NCI-H774 (cell line): ENCODE results near the gene VPS8.

Experiments
- DNase-seq: peaks from one replicate; lab custom pipeline; 2025; lab: John Stamatoyannopoulos, UW

Gene VPS8

GRCh38 chr3:184811999-184812661 is at the start of gene VPS8:
VPS8 (plus strand) TSS chr3:184812166; CDS start chr3:184824633, 12,467 bp downstream.
- DNase-seq, result peak; percentile 99

- DNase-seq, result no peak
Observed at GRCh38 chr3:184764191-184764590, 47.8 kb upstream of the VPS8 start.

DNA sequence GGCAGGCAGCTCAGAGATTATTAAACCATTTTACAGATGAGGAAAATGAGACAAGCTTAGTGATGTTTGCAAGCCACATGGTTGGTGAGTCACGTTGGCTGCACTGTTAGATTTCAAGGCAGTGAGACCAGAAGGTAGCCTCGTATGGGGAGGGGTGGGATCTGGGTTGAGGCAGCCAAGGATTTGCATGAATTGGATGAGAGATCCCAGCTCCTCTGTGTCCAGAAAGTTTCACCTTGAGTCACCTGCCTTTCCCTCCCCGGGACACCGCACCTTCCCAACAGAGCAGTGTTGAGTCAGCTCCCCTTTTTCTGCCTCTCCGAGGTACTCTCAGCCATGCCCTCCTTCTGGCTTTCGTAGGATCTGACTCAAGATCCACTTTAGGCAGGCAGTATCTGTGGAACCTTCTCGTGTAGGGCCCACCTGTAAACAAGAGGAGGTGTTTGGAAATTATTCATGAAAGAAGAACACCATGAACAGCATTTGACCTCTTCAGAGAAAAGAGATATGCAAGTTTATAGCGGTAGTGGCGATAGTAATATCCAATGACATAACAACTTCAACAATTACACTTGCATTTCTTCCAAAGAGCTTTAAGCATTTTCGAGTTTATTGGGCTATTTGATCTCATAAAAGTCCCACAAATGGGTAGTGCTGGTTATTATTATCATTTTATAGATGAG is 46.8 kb upstream of the VPS8 start:
- no peak for DNase-seq

GRCh38 chr3:184765730-184766074 is 46.3 kb upstream of the VPS8 start:
- no peak for DNase-seq

GRCh38 chr3:184766555-184767261 is 45.3 kb upstream of the VPS8 start:
- no peak for DNase-seq

DNA sequence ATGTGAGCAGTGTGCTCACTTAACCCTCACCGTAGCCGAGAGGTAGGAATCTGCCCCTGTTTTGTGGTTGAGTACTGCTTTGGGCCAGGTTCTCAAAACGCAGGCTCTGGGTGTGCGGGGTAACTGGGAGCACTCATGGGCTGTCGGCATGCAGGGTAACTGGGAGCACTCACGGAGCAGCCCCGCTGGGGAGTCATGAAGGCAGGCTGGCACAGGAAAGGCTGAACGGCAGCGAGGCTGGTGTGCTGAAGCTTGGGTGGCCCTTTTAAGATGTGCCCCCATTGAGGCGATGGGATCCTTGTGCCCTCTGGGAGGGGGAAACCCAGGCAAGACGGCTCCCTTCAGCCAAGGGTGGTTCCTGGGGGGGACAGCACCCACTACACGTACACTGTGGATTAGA is 44.6 kb upstream of the VPS8 start:
- DNase-seq, result no peak

DNA sequence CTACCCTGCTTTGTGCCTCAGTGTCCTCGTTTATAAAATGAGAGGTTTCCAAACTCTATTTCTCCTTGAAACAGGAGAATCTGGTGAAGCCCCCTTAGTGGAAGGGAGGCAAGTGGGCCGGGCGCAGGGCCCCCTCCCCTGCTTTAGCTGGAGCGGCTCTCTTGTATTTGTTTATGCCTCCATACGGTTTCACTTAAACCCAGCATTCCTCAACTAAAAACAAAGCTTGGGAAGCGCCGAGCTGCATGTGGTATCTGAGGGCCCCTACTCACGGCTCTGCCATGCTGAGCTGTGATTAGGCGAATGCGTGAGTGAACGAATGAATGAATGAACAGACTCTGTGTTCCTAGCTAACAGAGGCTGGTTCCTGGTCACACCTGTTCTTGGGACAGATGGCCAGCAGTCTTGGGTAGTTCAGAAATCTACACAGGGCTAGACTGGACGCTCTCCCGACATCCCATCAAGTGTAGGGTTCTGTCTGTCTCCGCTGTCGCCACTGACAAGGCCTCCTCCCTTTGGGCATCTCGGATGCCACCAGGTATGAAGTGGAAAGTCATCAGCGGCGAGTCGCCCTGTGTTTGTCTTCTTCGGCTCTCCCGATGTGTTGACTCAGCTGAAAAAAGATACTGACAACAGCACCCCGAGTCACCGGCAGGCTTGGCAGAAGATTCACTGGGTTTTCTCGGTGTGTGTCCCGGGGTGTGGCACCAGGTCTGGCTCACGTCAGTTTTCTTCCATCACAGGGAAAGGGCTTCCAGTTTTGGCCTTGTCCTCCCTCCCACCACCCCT is 42.4 kb upstream of the VPS8 start:
- DNase-seq, result no peak

GRCh38 chr3:184770541-184770940 is 41.4 kb upstream of the VPS8 start:
- no peak for DNase-seq

DNA sequence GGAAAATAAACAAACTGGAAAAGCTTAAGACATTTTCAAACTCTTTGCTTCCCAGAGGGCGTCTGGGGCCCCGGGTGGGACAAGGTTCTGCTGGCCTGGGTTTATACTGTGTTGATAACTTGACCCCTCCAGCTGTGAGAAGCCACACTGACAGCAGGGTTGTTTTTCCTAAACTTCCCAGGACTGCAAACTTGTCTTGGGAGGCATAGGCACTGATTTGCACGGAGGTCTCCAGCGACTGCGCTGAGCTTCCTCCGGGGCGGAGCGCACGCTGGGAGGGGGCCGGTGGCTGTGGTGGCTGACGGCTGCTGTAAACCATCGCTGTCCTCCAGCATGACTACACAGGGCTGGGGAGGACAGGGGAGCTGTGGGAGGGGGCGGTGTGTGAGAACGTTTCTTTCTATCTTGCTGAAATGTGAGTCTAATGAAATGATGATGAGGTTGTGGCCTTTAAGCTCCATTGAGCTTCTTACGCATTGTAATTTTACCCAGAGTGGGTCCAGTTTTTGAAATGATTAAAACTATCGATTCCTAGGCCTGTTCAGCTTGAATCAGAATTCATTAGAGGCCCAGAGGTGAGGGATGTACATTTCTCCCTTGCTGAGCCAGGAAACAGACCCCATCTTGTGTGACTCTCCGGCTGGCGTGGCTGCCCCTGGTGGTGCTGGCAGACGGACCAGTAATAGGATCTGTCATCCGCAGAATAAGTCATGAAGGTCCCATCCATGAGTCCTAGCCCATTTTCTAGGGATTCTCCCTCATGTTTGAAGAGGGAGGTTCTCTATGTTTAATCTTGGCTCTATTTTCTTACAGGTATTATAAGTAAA is 40.5 kb upstream of the VPS8 start:
- DNase-seq, result no peak

GRCh38 chr3:184772667-184773272 is 39.2 kb upstream of the VPS8 start:
- no peak for DNase-seq

DNA sequence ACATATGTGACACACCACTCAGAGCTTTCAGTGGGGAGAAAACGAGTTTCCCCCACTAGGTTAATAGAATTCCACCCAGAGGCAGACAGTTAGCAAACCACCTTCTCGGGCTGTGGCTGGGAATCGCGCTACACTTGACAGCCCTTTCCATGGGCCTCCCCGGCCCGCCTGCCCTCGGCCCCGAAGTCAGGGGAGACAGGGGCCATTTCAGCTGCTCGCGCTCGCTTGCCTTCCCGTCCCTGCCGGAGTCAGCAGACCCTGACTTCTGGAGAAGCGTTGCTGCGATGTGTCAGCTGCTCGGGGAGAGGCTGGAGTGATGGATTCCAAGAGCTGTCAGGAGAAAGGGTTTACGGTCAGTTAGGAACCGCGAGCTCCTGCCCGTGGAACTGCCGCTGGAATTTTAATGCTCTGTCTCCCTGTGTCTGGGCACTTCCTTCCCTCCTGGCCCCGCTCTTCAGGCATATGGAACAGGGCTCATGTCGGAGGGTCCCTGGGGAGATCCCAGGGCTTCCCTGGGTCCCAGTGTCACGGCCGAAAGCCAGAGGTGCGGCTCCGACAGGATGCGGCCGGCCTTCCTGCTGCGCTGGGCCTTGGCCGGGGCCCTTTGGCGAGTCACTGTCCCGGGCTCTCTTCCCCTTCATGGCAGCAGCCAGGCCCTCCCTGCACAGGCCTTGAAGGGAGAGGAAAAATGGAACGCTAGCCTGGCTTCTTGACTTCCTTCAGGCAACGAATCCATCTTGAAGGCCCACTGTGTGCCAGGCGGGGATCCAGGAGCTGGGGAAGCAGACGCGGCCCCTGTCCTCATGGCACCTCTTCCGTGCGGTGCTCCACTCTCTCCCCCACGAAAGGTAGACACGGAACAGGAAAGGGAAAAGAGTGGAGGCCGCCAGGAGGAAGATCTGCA is 38.4 kb upstream of the VPS8 start:
- no peak for DNase-seq

- no peak for DNase-seq
Observed at GRCh38 chr3:184776916-184777315, 35.0 kb upstream of the VPS8 start.

DNA sequence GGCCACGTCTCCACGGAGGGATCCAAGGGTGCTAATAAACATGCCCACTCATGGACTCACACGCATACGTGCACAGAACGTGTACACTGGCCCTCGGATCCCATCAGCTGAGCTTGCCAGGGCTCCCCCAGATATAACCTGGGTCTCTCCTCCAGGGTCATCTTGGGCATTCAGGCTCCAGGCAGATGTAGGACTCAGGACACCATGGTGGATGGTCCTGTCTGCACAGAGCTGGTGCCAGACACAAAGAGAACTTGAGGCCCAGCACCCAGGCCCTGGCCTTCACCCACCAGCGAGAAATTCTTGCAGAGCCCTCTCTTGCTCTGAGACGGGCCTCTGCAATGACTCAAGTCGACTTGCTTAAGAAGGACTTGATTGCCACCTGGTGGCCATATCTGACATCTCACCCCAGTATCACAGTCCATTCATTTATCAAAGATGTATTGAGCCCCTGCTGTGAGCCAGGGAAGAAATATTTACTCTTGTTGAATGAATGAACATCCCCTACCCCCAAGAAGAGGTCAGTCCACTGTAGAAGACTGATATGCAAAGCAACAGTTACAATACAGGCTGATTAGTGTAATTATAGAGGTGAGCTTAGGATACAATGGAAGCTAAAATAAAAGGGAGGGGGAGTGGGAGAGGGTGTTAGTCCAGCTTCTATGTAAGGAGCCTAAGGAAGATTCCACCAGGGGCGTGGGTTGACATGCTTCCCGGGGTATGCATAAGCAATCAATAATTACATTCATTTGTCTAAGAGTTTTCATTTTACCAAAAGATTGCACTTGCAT is 34.2 kb upstream of the VPS8 start:
- DNase-seq, result peak; percentile 95

DNA sequence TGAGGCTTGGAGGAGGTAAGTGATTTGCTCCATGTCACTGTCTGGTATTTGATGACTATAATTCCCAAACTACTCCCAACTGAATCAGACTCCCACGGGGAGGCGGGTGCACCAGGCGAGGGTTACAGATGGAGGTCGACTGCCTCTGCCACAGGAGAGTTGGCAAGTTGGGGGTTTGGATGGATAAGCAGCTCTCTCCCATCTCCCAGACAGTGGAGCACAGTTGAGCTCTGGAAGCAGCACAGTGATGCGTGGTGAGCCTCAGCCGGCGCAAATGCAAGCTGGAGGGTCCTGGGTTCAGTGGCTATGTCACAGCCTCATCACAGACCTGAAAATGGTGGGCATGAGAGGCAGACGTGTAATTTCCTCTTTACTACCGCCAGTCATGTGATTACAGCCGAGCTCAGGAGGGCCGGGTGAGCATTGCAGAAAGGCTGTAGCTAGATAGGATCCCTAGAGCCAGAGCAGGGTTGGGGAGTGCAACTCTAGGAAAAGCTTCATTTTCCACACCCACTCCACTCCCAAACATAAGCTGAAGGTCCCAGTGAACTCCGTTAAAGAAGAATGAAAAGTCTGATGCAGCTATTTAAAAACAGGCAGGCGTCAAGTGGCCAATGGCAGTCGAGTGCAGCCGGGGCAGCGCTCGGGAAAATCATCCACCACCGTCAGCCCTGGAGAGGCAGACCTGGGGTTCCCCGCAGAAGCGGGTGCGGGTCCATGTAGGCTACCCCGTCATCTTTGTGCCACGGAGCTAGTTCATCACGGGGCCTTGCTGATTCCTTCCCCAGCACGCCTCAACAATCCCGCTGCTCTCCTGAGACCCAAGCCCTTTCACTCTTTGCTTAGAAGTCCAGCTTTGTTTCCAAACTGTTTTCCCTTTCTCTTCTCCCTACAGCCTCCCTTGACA is 33.3 kb upstream of the VPS8 start:
- DNase-seq, result peak; percentile 16

- DNase-seq, result no peak
Observed at GRCh38 chr3:184780981-184781515, 30.9 kb upstream of the VPS8 start.

GRCh38 chr3:184781801-184782200 is 30.2 kb upstream of the VPS8 start:
- no peak for DNase-seq

DNA sequence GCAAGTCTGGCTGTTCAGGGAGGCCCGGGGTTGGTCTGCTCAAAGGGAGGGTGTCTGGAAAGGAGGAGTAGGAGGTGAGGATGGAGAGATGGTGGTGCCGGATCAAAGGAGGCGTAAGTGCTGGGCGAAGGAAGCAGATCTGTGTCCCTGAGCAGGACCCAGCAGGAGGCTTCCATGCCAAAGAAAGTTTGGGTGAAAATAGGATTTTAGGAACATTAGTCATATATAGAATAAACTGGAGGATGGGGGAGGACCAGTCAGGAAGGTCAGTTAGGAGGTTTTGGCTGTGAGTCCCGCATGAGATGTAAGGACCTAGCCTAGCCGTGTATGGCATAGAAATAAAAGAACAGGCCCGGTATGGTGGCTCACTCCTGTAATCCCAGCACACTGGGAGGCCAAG is 28.6 kb upstream of the VPS8 start:
- DNase-seq, result no peak
